ENCODE measurements around the gene L1CAM. TPM values are rescaled to one million over a fixed set of nuclear protein-coding genes. Genes with fewer than 3 reads are reported as not detected.

The L1CAM gene
- total RNA-seq, 1 experiment from 2014 or later: 20.7 TPM

DNA sequence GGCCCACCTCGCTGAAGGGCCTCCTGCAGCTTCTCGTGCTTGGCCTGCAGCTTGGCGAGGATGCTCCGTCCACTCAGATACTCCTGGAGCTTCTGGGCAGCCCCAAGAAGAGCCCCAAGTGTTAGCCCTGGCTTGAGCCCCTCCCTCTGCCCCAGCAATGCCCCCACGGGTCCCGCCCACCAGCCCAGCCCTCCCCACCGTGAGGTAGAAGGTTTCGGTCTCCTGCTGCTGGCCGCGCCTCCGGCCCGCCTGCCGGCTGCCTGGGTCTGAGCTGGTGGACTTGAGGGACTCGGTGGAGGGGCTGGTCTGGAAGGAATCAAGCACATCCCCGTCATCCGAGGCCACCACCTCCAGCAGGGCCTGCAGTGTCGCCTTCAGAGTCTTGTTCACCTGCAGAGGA lies 27.2 kb upstream of the L1CAM start:
- Mint-ChIP-seq H3K36me3 (ENCODE audit: insufficient read depth, unreplicated experiment) (no peaks in the 10 kb centered on the region), H3K27me3 (ENCODE audit: insufficient read depth, unreplicated experiment) (peaks cover 39% of the 10 kb centered on the region), H3K9me3 (ENCODE audit: unreplicated experiment) (no peaks in the 10 kb centered on the region), H3K4me3 (ENCODE audit: unreplicated experiment) (no peak overlapping the region), H3K27ac (ENCODE audit: low read depth, unreplicated experiment) (no peak overlapping the region), H3K4me1 (ENCODE audit: insufficient read depth, unreplicated experiment) (peaks cover 8% of the 10 kb centered on the region)
- CTCF ChIA-PET: interaction anchor here (0.9 to 5.0 kb wide), 2 partner anchors 9 to 150 kb away, joined by 3 to 31 read pairs; no protein-coding TSS in a partner anchor
- intact Hi-C loops (cut with micrococcal nuclease): no loop called here
- TF ChIP-seq, protein P1, sequence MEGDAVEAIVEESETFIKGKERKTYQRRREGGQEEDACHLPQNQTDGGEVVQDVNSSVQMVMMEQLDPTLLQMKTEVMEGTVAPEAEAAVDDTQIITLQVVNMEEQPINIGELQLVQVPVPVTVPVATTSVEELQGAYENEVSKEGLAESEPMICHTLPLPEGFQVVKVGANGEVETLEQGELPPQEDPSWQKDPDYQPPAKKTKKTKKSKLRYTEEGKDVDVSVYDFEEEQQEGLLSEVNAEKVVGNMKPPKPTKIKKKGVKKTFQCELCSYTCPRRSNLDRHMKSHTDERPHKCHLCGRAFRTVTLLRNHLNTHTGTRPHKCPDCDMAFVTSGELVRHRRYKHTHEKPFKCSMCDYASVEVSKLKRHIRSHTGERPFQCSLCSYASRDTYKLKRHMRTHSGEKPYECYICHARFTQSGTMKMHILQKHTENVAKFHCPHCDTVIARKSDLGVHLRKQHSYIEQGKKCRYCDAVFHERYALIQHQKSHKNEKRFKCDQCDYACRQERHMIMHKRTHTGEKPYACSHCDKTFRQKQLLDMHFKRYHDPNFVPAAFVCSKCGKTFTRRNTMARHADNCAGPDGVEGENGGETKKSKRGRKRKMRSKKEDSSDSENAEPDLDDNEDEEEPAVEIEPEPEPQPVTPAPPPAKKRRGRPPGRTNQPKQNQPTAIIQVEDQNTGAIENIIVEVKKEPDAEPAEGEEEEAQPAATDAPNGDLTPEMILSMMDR (IDR thresholded peaks at IDR 0.05; ENCODE audit: unreplicated experiment): no peak
- POLR2A ChIA-PET: no interaction called here
- no peak for DNase-seq (ENCODE audit: unreplicated experiment)
- no TSS peak for BruUV-seq (replicated peaks)

DNA sequence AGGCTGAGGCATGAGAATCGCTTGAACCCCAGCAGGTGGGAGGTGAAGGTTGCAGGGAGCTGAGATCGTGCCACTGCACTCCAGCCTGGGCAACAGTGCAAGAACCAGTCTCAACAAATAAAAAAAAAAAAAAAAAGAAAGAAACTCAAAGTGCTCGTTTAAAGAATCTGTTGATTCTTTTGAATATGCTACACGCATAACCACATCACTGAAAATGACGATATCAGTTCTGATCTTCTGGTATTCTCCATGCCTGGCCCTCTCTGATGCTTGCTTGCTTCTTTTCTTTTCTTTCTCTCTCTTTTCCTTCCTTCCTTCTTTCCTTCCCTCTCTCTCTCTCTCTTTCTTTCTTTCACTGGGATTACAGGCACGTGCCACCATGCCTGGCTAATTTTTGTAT lies 25.8 kb upstream of the L1CAM start:
- intact Hi-C loops (cut with micrococcal nuclease): no loop called here
- Mint-ChIP-seq H3K36me3 (ENCODE audit: insufficient read depth, unreplicated experiment) (no peaks in the 10 kb centered on the region), H3K27me3 (ENCODE audit: insufficient read depth, unreplicated experiment) (peaks cover 28% of the 10 kb centered on the region), H3K9me3 (ENCODE audit: unreplicated experiment) (no peaks in the 10 kb centered on the region), H3K4me3 (ENCODE audit: unreplicated experiment) (no peak overlapping the region), H3K27ac (ENCODE audit: low read depth, unreplicated experiment) (no peak overlapping the region), H3K4me1 (ENCODE audit: insufficient read depth, unreplicated experiment) (no peaks in the 10 kb centered on the region)
- BruUV-seq (replicated peaks): no TSS peak
- ChIA-PET POLR2A (interaction anchor here (0.5 kb wide), 1 partner anchor 210 kb away, joined by 3 read pairs; no protein-coding TSS in a partner anchor), CTCF (interaction anchor here (0.9 to 5.0 kb wide), 2 partner anchors 10 to 13 kb away, joined by 3 to 31 read pairs; no protein-coding TSS in a partner anchor)
- DNase-seq (ENCODE audit: unreplicated experiment): no peak
- TF ChIP-seq, protein P1 (IDR thresholded peaks at IDR 0.05; ENCODE audit: unreplicated experiment): no peak

DNA sequence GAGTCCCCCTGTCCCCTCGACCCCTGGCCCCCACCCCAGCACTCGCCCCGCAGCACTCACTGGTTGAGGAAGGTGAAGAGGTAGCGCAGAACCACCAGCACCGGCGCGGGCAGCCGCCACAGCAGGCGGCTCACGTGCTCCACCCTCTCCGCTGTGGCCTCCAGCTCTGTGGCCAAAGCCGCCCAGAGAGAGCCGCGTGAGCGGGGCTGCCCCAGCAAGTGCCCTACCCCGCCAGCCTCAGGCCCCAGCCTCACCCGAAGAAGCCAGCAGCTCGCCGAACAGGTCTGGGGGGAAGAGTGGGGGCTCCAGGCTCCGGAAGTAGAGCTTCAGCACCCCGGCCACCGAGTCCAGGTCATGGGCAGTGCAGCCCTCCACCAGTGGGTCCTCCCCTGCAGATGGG lies 24.5 kb upstream of the L1CAM start:
- no peak overlapping the region for H3K27ac Mint-ChIP-seq (ENCODE audit: low read depth, unreplicated experiment)
- H3K27me3 Mint-ChIP-seq (ENCODE audit: insufficient read depth, unreplicated experiment): peaks cover 14% of the 10 kb centered on the region
- no peaks in the 10 kb centered on the region for H3K9me3 Mint-ChIP-seq (ENCODE audit: unreplicated experiment)
- H3K36me3 Mint-ChIP-seq (ENCODE audit: insufficient read depth, unreplicated experiment): no peaks in the 10 kb centered on the region
- no peaks in the 10 kb centered on the region for H3K4me1 Mint-ChIP-seq (ENCODE audit: insufficient read depth, unreplicated experiment)
- H3K4me3 Mint-ChIP-seq (ENCODE audit: unreplicated experiment): no peak overlapping the region
- intact Hi-C loops (cut with micrococcal nuclease): no loop called here
- DNase-seq (ENCODE audit: unreplicated experiment): no peak
- POLR2A ChIA-PET: interaction anchor here (0.6 to 1.0 kb wide), 2 partner anchors 12 to 35 kb away, joined by 3 read pairs; no protein-coding TSS in a partner anchor
- TF ChIP-seq, protein P1 (IDR thresholded peaks at IDR 0.05; ENCODE audit: unreplicated experiment): no peak
- CTCF ChIA-PET: interaction anchor here (0.6 to 5.0 kb wide), 4 partner anchors 12 to 249 kb away, joined by 4 to 31 read pairs (median 4); no protein-coding TSS in a partner anchor
- no TSS peak for BruUV-seq (replicated peaks)

DNA sequence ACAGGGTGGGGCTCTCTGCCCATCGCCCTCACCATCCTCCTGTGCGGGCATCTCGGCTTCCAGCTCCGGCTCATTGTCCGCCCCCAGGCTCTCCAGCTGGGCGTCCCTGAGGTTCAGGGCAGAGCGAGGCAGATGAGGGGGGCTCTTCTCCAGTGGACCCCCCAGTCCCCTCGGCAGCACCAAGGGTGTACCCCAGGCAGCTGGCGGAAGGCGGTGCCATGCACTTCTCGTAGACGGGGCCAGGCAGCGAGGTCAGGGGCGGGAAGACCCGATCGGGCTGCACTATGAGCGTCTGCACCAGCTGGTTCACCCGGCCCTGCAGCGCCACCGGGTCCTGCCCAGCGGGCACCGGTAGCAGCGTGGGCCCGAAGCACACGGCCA lies 24.0 kb upstream of the L1CAM start:
- DNase-seq (ENCODE audit: unreplicated experiment): no peak
- intact Hi-C loops (cut with micrococcal nuclease): no loop called here
- Mint-ChIP-seq H3K4me1 (ENCODE audit: insufficient read depth, unreplicated experiment) (no peaks in the 10 kb centered on the region), H3K4me3 (ENCODE audit: unreplicated experiment) (no peak overlapping the region), H3K27me3 (ENCODE audit: insufficient read depth, unreplicated experiment) (peaks cover 14% of the 10 kb centered on the region), H3K27ac (ENCODE audit: low read depth, unreplicated experiment) (no peak overlapping the region), H3K36me3 (ENCODE audit: insufficient read depth, unreplicated experiment) (no peaks in the 10 kb centered on the region), H3K9me3 (ENCODE audit: unreplicated experiment) (no peaks in the 10 kb centered on the region)
- no TSS peak for BruUV-seq (replicated peaks)
- ChIA-PET POLR2A (interaction anchor here (0.6 kb wide), 1 partner anchor 36 kb away, joined by 3 read pairs; no protein-coding TSS in a partner anchor), CTCF (interaction anchor here (1.0 to 5.0 kb wide), 3 partner anchors 12 to 86 kb away, joined by 4 to 31 read pairs (median 4); no protein-coding TSS in a partner anchor)
- TF ChIP-seq, protein P1 (IDR thresholded peaks at IDR 0.05; ENCODE audit: unreplicated experiment): no peak

Measured in MCF 10A (cell line).